Activated CD4-positive, alpha-beta T cell treated with anti-CD3 and anti-CD28 coated beads, Interleukin-2, amount 50 U/mL, for 48 hours (primary cell): ENCODE results near the gene PTPRN.
A peak's percentile ranks its signal among the peaks of the same experiment; 100 is the strongest.
"Not testable (repeated sequence)": the region's sequence is repeated elsewhere in the genome, so short reads cannot be mapped to it uniquely, and the experiment has no call there.

Source experiments
- DNase-seq, 2 experiments: peaks; one replicate each; pipeline ENCODE4 v3.0.0-alpha.2; 2020

The PTPRN gene

DNA sequence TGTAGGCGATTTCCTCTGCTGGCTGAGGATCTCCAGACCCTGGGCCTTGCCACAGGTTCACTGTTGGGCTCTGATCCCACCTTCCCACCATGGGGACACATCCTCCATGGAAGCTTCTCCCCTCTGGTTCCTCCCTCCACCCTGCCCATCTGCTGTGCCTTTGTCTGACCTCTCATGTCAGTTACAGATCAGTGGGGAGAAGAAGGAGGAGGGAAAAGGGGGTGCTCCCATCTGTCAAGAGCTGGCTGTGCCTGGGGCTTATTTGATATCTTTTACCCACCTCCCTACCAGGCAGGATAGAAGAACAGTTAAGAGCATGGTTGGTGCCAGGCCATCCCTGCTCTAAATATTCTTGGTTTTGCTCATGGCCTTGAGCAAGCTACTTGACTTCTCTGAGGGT lies 42.3 kb downstream of the PTPRN start:
- no peak for DNase-seq

DNA sequence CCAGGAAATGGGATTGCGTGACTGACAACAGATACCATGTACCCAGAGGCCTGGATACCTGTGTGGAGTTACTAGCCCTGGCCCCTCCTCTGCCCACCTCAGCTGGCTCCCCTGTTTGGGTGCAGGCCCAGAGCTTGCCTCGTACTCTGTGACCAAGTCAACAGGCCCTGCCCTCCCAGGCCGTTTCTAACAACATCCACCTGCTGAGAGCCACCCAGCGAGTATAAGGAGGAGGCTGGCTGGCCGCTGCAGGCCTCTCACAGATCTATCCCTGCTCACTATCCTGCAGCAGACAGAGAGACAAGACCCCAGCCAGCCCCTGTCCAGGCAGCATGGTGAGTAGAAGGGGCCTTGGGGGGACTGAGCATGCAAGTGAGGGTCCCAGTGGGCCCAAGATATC lies 43.0 kb downstream of the PTPRN start:
- no peak for DNase-seq

- no peak for DNase-seq
Measured at GRCh38 chr2:219261024-219261855, 48.0 kb downstream of the PTPRN start.

GRCh38 chr2:219258942-219259341 lies 50.3 kb downstream of the PTPRN start:
- DNase-seq: not testable (repeated sequence)

GRCh38 chr2:219254590-219255201 lies 54.5 kb downstream of the PTPRN start:
- peak; percentile 38 to 50 for DNase-seq

DNA sequence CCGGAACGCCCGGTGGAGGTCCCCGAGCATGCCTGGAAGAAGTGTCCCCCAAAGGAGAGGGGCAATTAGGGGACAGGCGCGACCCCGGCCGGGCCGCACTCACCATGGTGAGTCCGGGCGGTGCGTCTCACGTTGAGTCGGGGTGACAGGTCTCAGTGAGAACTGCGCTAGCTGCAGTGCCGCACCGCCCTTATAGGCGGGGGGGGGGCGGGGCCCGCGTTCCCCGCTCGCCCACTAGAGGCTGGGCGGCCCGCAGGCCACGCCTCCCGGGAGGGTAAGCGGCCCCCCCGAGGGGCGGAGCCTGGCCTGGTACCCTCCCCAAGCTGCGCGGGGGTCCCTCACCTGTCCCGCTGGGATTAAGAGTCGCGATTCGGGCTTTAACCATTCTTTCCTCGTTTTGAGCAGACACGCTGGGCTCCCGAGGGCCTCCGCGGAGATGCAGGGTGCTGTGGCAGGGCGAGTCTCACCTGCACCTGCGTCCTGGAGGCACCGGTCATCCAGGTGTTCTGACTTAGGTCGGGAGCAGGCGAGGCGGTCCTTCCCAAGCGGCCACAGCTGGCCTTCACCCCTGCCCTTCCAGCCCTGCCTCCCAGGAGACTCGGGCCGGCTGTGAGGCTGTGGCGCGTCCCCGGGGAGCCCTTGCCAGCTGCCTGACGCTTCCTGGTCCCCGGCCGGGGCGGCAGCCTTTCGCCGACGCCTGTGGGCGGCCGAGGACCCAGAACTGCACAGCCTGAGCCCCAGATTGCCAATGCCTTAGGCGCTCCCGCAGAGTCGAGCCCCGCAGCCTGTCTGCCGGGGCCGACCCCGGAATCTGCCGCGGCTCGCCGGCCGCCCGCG lies 55.2 kb downstream of the PTPRN start, which contains the start of gene TUBA4A:
Gene TUBA4A (minus strand): TSS at position 166 of the 837 bp plus-strand sequence. CDS start 60 bp downstream, at position 106.
- DNase-seq: peak; percentile 88 to 90

DNA sequence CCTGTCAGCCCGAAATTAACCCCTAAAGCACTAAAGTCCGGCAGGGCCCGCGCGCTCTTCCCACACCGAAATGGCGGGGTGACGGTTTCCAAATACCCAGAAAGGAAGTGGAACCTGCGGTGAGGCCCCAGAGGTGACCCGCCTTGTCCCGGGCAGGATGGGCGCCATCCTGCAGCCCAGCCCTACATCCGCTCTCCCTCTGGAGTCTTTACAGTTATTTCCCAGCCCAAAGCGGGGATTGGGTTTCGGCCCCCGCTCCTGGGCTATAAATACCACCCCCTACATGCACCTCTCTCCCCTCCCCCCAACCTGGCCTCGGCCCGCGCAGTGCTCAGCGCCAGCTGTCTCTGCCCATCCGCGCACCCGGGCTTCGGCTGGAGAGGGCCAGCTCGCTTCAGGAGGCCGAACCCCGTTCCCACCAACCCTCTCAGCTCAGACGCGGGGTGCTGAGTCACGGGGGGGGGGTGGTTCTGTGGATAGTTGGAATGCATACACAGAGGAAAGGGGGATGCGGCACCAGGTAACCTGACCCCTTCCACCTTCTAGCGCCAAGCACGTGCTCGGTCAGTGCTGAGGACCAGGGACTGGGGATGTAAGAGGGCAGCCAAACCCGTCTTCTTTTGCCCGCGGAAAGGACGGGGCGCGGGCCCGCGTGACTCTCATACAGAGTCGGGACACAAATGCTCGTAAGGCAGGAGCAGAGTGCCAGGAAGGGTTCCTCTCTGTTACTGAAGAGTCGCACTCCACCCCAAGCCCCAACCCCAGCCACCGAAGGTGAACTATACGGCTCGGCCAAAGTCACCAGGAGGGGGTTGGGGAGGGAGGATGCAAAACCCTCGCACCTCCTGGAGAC lies 56.1 kb downstream of the PTPRN start, which contains the start of gene TUBA4B:
Gene TUBA4B (plus strand): TSS at position 344 of the 853 bp plus-strand sequence. CDS start 165 bp downstream, at position 509.
- DNase-seq: peak; percentile 64 to 69

GRCh38 chr2:219252570-219252899 lies 56.7 kb downstream of the PTPRN start:
- DNase-seq: no peak

DNA sequence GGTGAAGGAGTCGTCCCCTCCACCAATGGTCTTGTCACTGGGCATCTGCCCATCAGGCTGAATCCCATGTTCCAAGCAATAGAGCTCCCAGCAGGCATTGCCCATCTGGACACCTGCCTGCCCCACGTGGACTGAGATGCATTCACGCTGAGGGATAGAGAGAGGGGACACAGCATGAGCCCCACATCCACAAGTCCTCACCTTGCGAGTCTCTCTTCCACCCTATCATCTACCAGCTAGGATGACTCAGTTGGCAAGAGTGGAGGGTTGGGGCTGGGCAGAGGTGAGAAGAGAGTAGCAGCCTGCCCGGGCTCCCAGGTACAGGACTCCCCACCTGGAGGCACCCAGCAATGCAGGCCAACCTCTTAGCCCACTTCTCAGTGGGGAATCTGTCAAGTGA lies 57.1 kb downstream of the PTPRN start:
- peak; percentile 41 to 48 for DNase-seq

DNA sequence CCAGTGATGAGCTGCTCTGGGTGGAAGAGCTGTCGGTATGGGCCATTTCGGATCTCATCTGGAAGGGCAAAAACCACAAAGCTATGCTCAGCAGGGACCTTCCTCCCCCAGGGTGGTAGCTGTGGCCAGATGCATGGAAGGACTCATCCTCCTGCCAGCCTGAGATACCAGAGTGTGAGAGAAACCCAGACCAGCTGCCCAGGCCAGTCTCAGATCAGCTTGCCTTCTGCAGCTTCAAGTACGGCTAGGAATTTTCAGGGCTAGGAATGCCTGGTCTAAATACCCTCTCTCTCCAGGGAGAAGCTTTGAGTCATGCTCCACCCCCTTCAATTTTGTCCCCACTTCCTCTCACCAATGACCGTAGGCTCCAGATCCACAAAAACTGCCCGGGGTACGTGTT lies 57.5 kb downstream of the PTPRN start:
- no peak for DNase-seq

- no peak for DNase-seq
Measured at GRCh38 chr2:219250049-219250781, 59.0 kb downstream of the PTPRN start.

- peak; percentile 45 to 65 for DNase-seq
Measured at GRCh38 chr2:219249203-219249980, 59.8 kb downstream of the PTPRN start.

DNA sequence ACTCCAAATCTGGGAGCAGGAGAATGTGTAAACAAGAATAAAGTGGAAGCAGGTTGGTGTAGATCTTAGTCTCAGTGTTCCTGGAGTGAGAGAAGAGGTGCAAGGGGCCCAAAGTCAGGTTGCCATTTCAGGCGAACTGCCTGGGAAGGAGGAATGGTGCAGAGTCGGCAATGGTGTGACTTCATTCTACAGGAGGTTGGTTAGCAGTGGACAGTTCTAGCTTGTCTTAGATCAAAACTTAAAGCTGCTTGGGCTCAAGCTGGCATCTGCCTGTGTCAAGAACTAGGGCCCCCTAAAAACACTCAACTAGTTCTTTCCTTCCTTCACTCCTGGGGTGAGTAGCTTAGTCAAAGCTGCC lies 60.4 kb downstream of the PTPRN start:
- DNase-seq: no peak

DNA sequence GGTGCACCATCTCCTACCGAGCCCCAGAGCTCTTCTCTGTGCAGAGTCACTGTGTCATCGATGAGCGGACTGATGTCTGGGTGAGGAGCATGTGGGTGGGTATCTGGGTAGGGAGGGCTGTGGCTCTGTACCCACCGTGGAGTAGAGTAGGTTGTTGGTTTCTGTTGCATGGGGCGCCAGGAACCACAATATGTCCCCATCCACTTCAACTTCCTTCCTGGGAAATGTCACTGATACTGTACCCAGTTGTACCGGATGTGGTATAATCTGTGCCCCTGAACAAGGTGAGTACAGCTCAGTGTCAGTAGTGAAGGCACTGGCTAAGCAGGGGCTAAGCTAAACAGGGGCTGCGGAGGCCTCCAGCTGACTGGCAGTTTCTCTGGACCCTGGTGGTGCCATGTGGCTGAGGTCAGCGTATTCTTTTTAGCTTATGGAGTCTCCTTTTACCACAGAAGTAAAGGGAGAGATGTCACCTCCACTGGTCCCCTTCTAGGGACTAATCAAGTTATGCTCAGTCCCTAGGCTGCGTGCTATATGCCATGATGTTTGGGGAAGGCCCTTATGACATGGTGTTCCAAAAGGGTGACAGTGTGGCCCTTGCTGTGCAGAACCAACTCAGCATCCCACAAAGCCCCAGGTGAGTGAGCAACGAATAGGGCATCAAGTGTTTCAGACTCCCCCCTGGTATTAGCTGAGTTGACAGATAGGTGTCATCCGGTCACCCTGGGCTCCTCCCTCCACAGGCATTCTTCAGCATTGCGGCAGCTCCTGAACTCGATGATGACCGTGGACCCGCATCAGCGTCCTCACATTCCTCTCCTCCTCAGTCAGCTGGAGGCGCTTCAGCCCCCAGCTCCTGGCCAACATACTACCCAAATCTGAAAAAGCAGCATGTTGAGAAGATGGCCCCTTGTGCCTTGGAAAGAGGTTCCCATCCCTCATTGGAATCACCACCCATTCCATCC lies 61.2 kb downstream of the PTPRN start:
- peak; percentile 62 to 70 for DNase-seq

- DNase-seq: no peak
Measured at GRCh38 chr2:219246559-219246958, 62.6 kb downstream of the PTPRN start.

DNA sequence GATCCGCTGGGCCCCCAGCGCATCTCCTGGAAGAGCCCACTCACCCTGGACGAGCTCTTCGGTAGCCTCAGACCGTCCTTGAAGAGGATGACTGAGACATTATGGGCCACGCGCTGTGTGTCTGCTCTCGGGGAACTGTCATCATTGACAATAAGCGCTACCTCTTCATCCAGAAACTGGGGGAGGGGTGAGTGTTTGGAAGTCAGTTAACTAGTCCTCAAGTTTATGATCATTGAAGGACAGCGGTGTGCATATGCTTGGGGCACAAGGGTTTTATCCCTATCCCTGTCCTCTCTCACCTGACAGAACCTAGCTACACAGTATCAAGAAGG lies 63.3 kb downstream of the PTPRN start:
- DNase-seq: no peak

- peak; percentile 93 to 94 for DNase-seq
Measured at GRCh38 chr2:219245148-219245898, 63.9 kb downstream of the PTPRN start, which contains the start of the genes GLB1L and STK16. TSS of gene GLB1L (minus strand) at chr2:219245444. CDS start at chr2:219243573, 1,871 bp downstream. TSS of gene STK16 (plus strand) at chr2:219245479. CDS start at chr2:219246000, 521 bp downstream.

DNA sequence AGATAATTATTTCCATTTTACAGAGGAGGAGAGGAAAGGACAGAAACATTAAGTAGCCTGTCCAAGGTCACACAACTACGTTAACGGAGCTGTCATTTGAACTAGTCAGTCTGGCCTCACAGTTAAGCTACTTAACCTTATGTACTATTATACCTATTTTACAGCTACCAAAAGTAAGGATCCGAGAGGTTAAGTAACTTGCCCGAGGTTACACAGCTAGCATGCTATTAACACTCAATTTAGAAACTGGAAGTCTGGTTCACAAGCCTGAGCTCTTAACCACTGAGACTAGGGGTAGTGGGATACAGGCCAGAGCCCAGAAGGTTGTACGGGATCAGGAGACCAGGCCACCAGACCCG lies 64.4 kb downstream of the PTPRN start:
- no peak for DNase-seq

GRCh38 chr2:219243291-219243761 lies 65.9 kb downstream of the PTPRN start:
- DNase-seq: no peak
